ENCODE data around the gene STX18. TPM values are rescaled to one million over a fixed set of nuclear protein-coding genes. Genes with fewer than 3 reads are reported as not detected.

STX18 gene
- polyA plus RNA-seq, 1 donor: 81.5 TPM

- no peak for DNase-seq
Observed at GRCh38 chr4:4384837-4385236, 157.0 kb downstream of the STX18 start.

GRCh38 chr4:4383085-4383484, 158.8 kb downstream of the STX18 start:
- DNase-seq: no peak

- no peak for DNase-seq
Observed at GRCh38 chr4:4379540-4380087, 162.2 kb downstream of the STX18 start.

- DNase-seq: no peak
Observed at GRCh38 chr4:4377732-4378460, 164.0 kb downstream of the STX18 start.

GRCh38 chr4:4377191-4377590, 164.7 kb downstream of the STX18 start:
- no peak for DNase-seq

GRCh38 chr4:4376074-4376473, 165.8 kb downstream of the STX18 start:
- no peak for DNase-seq

GRCh38 chr4:4374388-4375098, 167.3 kb downstream of the STX18 start:
- no peak for DNase-seq

Other genes starting within 250 kb of the STX18 start
- gene NSG1, start 154.9 kb downstream of the STX18 start, polyA plus RNA-seq (ENCODE audit: insufficient read length): 4.9 TPM